NCI-H2196 treated with DMSO at 0.1 percent for 48 hours (cell line): ENCODE data around the gene CEP112.
"Not testable (repeated sequence)": the region's sequence is repeated elsewhere in the genome, so short reads cannot be mapped to it uniquely, and the experiment has no call there.

Source experiments
- DNase-seq: peaks from one replicate; lab custom pipeline; 2025; ENCODE audit not compliant: unreplicated experiment; lab: John Stamatoyannopoulos, UW

Gene CEP112

GRCh38 chr17:65745241-65745640, 446.7 kb downstream of the CEP112 start:
- no peak for DNase-seq

GRCh38 chr17:65743308-65743655, 448.7 kb downstream of the CEP112 start:
- no peak for DNase-seq

GRCh38 chr17:65742403-65743307, 449.3 kb downstream of the CEP112 start:
- peak; percentile 18 for DNase-seq

- no peak for DNase-seq
Measured at GRCh38 chr17:65741710-65742109, 450.2 kb downstream of the CEP112 start.

- no peak for DNase-seq
Measured at GRCh38 chr17:65739034-65739433, 452.9 kb downstream of the CEP112 start.

- DNase-seq = no peak
Measured at GRCh38 chr17:65737451-65737850, 454.5 kb downstream of the CEP112 start.

- no peak for DNase-seq
Measured at GRCh38 chr17:65733314-65733713, 458.6 kb downstream of the CEP112 start.

- DNase-seq = not testable (repeated sequence)
Measured at GRCh38 chr17:65732667-65733066, 459.3 kb downstream of the CEP112 start.

- DNase-seq = no peak
Measured at GRCh38 chr17:65730711-65731169, 461.2 kb downstream of the CEP112 start.

GRCh38 chr17:65729207-65729606, 462.7 kb downstream of the CEP112 start:
- no peak for DNase-seq

GRCh38 chr17:65727832-65728231, 464.1 kb downstream of the CEP112 start:
- DNase-seq = no peak

- no peak for DNase-seq
Measured at GRCh38 chr17:65727246-65727645, 464.7 kb downstream of the CEP112 start.

GRCh38 chr17:65723431-65724151, 468.3 kb downstream of the CEP112 start:
- DNase-seq = no peak

GRCh38 chr17:65718601-65719000, 473.3 kb downstream of the CEP112 start:
- DNase-seq = no peak

- no peak for DNase-seq
Measured at GRCh38 chr17:65712383-65713267, 479.3 kb downstream of the CEP112 start.

GRCh38 chr17:65711671-65712276, 480.2 kb downstream of the CEP112 start:
- DNase-seq = no peak

GRCh38 chr17:65707780-65708179, 484.2 kb downstream of the CEP112 start:
- no peak for DNase-seq

GRCh38 chr17:65704731-65705130, 487.2 kb downstream of the CEP112 start:
- DNase-seq = no peak

GRCh38 chr17:65703891-65704290, 488.0 kb downstream of the CEP112 start:
- no peak for DNase-seq

- no peak for DNase-seq
Measured at GRCh38 chr17:65699459-65699858, 492.5 kb downstream of the CEP112 start.
